ENCODE data around the gene PLA2G2F.

The PLA2G2F gene

DNA sequence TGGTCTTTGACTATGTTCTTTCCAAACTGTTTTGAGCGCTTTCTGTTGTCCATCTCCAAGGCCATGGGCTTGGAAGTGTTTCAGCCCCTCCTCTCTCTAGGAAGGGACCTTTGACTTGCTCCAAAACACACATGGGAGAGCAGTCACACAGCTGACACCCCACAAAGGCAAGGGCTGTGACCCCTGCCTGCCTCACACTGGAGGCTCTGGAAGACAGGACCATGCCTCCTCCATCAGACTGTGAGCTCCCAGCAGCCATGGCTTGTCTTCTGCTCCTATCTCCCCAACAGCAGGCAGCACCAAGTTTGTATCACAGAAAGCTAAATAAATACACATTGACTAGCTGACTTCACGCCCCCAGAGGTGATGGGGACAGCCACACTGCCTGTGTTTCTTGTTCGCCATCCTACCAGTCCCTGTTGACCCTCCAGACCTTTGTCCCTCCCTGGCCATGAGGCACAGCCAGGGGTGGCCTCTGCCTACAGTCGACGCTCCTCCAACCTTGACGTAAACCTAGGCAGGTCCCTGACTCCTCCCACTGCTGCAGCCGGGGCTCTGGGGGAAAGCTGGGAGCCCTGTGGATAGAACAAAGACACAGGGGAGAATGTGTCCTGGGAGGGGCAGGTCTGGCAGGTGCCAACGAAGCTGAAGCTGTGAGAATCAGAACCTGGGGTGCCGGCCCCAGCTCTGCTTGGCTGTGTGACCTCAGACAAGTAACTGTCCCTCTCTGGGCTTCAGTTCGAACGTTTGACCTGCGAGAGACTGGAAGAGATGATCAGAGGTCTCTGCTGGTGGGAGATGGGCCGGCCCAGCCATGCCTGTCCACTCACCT lies 4.8 kb downstream of the PLA2G2F start:
- DNase-seq, result no peak

DNA sequence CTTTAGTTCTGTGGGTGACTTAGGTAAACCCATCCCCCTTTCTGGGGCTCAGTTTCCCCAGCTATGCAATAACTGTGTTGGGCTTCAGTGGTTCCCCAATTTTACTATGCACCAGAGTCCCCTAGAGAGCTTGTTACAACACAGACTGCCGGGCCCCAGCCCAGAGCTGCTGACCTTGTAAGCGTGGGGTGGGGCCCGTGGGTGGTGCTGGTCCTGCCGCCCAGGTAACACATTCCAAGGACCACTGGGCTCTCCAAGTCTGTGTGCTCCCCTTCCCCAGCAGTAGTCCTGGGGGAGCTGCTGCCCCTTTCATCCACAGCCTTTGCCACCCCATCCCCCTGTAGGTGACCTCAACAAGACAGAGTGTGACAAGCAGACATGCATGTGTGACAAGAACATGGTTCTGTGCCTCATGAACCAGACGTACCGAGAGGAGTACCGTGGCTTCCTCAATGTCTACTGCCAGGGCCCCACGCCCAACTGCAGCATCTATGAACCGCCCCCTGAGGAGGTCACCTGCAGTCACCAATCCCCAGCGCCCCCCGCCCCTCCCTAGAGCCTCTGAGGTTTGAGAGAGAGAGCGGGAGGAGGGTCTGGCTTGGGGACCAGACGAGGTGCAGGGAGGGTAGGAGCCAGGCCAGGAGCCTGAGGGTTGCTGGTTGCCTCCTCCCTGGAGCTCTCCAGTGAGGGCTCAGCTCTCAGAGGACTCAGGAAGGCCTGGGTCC lies 8.9 kb downstream of the PLA2G2F start:
- DNase-seq, result no peak

DNA sequence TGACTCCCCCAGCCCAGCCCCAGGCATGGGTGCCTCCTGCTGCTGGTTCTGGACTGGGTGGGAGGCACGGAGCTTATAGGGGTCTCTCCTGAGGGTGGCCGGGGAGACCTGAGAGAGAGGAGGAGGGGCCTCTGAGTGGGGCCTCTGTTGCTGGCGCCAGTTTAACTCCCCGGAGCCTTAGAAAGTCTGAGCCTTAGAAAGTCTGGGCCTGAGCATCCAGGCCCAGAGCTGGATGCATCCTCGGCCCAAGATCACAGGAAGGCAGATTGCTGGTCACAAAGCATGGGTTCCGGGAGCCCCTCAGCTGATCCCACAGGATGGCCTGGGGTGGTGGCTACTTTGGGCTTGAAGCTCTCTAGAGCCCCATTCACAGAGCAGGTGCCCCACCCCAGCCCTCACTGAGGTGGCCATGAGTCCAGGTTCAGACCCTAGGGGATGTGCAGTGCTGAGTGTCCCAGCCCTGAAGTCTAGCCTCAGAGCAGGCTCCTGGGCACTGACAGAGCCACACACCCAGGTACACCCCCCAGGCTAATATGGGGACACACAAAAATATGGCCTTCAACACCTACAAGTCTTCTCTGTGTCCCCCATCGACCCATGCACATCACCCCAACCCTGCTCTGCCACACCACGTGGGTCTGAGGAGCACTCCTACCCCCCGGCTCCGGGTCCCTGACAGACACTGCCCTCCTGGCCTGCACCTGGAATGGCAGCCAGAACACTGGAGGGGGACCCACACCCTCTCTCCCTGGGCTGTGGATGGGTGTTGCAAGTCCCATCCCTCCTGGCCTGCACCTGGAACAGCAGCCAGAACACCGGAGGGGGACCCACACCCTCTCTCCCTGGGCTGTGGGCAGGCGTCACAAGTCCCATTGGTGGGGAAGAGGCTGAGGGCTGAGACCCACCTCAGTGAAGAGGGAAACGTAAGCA lies 9.7 kb downstream of the PLA2G2F start:
- DNase-seq, result no peak

DNA sequence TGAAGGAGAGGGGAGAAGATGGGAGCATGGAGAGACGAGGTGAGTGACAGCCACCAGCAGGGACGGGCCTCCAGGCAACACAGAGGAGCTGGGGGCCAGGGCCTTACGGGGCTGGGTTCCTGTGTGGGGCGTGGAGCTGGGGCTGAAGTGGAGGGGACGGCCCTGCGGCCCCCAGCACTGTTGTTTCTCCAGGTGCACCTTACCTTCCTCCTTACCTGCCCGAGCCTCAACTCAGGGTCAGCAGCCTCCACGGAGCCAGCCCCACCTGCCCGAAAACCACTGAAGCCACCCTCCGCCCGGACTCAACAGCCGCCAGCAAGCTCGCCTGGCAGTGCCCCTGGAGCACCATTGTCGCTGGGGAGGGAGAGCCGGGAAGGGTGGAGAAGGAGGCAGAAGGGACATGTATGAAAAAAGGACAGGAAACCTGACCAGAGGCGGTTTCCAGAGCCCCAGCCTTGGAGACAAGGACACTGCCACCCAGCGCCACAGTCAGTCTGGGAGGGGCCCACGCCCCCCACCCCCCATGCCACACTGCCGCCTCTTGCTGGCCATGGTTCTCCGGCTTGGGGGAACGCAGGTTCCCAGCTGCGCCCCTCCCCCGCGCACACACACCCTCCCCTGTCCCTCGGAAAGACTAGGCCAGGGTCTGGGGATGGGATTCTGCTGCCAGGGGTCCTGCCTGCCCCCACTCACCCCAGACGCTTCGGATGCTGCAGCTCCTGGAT lies 10.6 kb downstream of the PLA2G2F start:
- no peak for DNase-seq

DNA sequence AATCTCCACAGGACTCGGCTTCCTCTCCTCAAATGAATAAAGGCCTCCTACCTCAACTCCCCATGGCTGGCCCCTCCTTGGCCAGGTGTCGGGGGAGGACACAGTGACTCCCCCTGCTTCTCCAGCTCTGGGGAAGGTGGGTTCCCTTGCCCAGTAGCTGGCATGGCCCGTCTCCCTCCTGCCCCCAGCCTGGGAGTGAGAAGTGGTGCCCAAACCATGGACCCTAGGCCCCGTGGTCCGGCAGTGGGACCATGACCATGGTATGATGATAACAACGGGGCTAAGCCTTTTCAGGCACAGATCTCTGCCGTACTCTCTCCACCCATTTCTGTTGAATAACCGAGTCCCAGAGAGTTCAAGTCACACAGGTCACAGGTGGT lies 11.2 kb downstream of the PLA2G2F start:
- no peak for DNase-seq

DNA sequence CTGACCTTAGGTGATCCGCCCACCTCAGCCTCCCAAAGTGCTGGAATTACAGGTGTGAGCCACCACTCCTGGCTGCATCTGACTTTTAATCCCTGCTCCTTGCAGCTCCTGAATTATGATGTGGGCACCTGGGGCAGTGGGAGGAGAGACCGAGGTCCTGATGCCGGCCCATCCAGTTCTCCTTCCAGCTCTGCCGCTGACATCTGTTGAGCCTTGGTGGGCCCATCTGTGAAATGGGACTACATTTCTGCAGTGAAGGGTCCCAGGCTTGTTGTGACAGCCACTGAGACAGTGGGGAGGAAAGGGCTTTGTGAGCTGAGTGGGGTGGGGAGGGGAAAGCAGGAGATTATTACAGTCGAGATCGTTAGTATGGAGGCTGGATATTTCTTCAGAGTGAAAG lies 11.8 kb downstream of the PLA2G2F start:
- no peak for DNase-seq

DNA sequence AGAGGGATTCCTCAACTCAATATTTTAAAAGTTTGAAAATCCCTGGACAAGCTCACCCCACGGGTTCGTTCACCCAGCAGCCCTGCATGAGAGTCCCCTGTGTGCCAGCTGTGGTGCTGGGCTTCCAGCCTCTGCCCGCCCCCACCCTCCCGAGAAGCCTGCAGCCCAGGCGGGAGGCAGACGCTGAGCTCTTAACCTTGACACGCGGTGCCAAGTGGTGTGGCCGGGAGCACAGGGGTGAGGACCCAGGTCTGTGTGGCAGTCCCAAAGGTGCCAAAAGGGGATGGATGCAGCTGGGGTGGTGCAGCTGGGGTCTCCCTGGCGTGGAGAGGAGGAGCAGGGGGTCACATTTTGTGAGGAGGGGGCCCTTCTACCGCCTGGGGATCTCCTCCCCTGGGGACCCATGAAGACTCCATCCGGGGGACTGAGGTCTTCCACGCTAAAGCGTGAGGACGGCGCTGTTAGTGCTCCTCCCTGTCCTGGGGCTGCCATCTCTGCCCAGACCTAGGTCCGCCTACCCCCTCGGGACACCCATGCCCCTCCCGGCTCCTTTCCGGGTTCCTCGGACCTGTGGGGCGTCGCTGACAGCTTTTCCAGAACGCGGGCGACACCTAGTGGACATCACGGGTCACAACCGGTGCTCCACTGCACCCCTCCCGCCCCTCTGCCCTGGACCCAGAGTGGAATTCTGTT lies 12.9 kb downstream of the PLA2G2F start:
- DNase-seq, result peak; percentile 62

DNA sequence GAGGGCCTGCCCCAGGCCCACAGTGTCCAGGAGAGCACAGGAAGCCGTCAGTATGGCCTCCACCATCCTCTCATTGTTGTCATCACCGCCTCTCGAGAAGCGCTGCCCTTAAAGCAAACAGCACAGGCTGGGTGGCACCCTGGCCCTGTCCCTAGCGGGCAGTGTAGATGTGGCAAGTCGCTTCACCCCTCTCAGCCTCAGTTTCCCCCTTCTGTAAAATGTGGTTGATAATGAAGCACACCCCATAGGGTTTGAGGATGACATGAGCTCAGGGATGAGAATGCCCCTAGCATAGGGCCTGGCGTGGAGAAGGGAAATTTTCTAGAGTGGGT lies 13.4 kb downstream of the PLA2G2F start:
- no peak for DNase-seq

DNA sequence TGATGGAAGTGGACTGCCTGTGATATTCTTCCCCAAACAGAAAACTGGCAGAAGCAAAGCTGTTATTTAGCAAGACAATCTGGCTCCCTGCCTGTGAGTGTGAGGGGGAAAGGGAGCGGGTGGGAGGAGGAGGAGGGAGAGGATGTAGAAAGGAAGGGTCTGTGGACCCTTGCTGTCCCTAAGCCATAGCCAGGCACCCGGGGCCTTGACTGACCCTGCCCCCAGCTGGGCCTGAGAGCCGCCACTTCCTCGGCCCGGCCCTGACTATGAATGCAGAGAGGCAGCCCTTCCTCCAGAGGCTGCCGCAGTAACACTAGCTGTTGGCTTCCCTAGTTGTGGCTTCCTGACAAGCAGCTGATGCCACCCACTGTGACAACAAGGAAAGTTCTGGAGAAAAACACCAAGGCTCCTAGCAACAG lies 13.9 kb downstream of the PLA2G2F start:
- DNase-seq, result no peak

DNA sequence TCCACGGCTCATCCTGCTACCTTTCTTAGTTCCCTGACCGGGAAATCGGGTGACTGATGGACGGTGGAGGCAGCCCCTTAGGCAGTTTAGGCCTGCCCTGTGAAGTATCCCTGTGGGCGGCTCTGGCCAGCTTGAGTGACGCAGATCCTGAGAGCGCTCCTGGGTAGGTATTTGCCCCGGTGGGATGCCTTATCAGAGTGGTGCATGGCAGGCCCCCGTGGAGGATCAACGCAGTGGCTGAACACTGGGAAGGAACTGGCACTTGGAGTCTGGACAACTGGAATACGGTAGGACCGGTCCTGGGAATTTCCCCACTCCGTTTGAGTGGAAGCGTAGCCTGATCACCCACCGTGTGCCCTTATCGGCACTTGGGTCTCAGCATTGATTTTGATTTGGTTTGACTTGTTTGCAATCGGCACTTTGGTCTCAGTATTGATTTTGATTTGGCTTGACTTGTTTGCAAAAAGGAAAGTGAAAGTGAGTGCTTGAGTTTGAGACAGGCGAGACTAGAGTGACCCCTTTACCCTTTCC lies 15.2 kb downstream of the PLA2G2F start:
- no peak for DNase-seq

DNA sequence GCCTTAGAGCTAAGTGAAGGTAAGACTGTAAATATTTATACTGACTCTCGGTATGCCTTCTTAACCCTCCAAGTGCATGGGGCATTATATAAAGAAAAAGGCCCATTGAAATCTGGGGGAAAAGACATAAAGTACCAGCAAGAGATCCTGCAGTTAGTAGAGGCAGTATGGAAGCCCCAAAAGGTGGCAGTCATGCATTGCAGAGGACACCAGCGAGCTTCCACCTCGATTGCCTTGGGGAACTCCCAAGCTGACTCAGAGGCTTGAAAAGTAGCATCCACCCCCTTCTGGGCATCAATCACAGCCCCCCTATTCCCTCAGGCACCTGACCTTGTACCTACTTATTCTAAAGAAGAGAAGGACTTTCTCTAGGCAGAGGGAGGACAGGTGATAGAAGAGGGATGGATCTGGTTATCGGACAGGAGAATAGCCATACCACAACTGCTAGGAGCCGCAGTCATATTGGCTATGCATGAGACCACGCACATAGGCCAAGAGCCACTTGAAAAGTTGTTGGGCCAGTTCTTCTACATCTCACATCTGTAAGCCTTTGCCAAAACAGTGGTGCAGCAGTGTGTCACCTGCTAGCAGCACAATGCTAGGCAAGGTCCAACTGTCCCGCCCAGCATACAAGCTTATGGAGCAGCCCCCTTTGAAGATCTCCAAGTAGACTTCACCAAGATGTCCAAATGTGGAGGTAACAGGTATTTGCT lies 19.4 kb downstream of the PLA2G2F start:
- no peak for DNase-seq

DNA sequence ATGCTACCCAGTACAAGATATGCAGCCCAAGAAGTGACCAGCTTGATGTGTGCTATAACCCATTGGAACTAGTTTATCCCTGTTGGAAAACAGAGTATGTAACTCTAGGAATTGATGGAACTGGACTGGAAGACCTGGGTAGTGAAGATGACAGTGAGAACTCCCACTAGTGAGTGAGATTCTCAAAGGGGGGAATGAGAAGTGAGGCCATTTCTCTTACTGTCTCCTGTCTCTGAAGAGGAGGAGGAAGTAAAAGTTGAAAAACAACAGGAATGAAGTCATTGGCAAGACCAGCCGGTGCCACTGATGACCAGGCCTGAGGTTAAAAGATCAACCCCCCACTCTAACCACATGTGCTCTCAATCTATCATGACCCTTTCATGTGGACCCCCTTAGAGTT lies 20.9 kb downstream of the PLA2G2F start:
- no peak for DNase-seq

DNA sequence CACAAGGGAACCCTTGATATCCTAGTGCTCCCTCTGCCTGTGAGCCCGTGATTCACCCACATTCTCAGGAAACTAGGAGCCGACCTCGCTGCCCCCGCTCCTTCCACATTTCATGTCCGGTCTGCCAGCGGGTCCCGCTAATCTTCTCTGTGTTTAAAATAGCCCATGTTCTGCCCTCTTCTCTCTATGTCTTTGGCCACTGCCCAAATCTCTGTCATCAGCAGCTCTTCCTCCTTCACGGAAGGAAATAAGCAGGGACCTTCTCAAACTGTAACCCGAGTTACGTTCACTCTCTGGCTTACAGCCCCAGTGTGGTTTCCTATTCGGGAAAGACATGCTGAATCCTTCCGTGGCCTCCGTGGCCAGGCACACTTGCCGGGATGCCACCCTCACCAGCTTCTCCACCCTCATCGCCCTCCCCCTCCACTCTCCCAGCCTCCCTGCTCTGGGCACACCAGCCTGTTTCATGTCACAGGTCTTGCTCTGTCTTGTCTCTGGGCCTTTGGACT lies 25.6 kb downstream of the PLA2G2F start:
- no peak for DNase-seq

DNA sequence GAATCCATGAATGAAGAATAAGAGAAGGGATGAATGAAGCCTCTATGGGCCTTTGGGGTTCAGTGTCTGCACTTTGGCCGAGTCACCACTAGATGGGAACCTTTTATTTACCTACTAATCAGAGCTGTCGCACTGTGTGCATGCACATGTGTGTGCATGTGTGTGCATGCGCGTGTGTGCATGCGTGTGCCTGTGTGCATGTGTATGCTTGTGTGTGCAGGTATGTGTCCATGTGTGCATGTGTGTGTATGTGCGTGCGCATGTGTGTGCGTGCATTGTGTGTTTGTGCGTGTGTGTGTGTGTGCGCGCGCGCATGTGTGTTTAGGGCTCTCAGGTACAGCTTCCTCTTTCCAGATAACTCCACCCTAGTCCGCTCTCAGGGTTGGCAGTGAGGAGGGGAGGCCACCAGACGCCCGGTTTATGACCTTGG lies 26.4 kb downstream of the PLA2G2F start:
- no peak for DNase-seq

DNA sequence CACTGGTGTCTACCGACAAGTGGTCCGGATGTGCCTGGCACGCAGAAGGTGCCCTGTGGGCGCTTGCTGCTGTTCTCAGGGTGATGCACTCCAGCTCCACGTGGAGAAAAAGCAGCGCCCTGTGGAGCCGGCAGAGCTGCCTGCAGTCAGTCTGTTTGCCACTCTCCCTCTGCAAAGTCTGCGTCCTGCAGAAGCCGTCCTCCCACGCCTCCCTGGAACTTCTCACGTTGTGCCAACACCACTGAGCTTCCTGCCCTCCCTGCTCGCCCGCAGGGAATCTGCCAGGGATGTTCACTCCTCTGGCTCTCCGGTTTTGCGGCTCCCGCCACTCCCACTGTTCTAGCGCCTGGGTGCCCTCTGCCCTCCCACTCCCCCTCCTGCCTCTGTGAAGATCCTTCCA lies 26.9 kb downstream of the PLA2G2F start:
- no peak for DNase-seq

DNA sequence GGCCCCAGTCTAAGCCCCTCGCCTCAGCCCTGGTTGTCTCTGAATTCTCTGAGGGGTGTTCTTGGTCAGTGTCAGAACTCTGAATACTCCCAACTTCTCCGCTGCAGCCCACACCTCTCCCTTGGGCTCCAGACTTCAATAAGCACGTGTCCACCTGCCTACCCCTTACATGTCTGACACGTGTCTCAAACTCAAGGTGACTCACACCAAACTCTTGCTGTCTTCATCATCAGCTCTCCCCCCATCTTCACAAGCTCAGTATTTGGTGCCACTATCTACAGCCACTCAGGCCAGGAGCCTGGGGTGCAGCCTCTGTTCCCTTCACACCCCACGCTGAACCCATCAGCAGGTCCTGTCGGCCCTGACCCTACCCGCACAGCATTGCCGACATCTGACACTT lies 28.0 kb downstream of the PLA2G2F start:
- no peak for DNase-seq

DNA sequence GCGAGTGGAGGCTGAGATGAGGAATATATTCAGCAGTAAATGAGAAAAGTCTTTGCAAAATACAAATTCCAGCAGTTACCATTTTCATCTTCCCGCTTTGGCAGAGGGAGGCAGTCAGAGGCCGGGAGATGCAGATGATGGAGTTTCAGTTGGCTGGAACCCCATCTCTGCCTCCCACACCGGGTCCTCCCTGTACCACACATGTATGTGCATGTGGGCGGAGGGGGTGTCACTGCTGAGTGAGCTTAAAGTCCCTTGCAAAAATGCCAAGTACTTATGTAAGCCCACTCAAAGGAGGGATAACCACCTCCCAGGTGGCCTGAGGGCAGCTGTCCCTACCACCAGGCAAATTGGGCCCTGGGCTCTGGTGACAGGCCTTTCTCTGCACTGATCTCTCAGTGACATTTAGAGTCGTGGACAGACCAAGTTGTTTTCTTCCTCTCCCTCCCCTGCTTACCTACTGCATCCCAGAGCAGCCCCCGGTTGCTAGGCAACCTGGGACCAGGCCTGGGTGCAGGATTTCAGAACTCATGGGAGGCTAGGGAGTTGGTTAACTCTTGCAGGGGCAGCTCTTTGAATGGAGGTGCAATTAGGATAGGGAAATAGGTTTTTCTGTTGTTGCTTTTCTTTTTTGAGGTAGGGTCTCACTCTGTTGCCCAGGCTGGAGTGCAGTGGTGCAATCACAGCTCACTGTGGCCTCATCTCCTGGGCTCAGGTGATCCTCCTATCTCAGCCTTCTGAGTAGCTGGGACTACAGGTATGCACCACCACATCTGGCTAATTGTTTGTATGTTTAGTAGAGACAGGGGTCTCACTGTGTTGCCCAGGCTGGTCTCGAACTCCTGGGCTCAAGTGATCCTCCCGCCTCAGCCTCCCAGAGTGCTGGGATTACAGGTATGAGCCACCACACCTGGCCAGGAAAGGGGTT lies 29.7 kb downstream of the PLA2G2F start:
- no peak for DNase-seq

DNA sequence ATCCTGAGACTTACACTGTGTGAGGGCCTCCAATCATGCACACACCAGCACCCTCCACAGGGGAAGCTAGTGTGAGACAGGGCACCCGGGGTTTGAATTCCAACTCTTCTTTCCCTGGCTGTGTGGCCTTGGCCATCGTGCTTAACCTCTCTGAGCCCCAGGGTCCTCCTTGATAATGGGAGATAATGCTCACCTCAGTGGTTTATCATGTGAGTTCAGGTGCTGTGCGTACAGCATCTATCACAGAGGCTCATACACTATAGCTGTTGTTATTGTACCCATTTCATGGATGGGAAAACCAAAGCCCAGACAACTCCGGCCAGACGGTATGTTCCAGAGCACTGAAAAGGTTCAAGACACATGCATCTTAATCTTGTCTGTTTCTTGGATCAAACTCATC lies 30.8 kb downstream of the PLA2G2F start:
- no peak for DNase-seq

DNA sequence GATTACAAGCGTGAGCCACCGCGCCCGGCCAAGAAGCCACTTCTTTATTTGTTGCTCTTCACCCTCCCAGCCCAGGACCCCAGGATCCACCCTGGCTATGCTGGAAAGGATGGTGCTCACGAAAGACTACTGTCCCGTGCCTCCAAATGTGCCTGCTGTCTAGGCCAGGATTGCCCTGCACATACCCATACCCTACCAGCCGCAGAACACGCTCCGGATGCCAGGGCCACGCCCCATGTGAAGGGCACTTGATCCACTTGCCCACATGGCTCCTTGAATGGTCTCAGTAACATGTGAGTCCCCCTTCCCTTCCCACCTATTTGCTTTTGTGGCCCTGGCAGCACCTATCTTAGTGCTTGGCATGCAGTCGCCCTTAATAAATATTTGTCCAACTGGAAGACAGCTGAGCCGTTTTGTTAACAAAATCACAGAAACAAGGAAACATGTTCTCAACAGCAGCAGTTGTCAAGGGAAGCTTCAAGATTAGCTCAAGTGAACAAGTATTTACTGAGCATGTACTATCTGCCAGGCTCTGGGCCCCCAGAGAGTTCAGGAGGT lies 33.0 kb downstream of the PLA2G2F start:
- no peak for DNase-seq

All from NCI-H1694 (cell line).